Body of pancreas (tissue), 4 donors: ENCODE results near the gene RB1. TPM values are rescaled to one million over a fixed set of nuclear protein-coding genes. Genes with fewer than 3 reads are reported as not detected.

ENCODE experiments used
- ATAC-seq: fragments of 150-250 bp; one replicate; pipeline ENCODE4 v1.9.1; 2016
- DNase-seq, 4 donors: peaks; one replicate each; pipeline ENCODE4 v3.0.0-alpha.2; 2019
- H3K27ac ChIP-seq, 4 donors: fragments of 200-600 bp; sonication (generic); 1 replicate in 3 of 4; 2 replicates in 1 of 4; pipeline versions ENCODE4 v1.5.1 to v1.6.1; 2016 to 2019; ENCODE audit warnings: mild to moderate bottlenecking in 1 of 4, mixed read lengths in 1 of 4, moderate library complexity in 1 of 4
- H3K27me3 ChIP-seq, 2 donors: fragments of 200-600 bp; sonication (generic); one replicate each; pipeline ENCODE4 v1.6.0; 2016; ENCODE audit warnings: mild to moderate bottlenecking in 1 of 2
- H3K36me3 ChIP-seq, 2 donors: fragments of 200-600 bp; sonication (generic); replicated peaks in 1 of 2; 2 replicates each; pipeline ENCODE4 v1.5.1; 2016; ENCODE audit warnings: low read depth in 2 of 2; ENCODE audit not compliant: insufficient read depth in 1 of 2
- H3K4me1 ChIP-seq: fragments of 200-600 bp; sonication (generic); one replicate; pipeline ENCODE4 v1.6.0; 2016
- H3K4me3 ChIP-seq, 2 donors: fragments of 200-600 bp; sonication (generic); 1 replicate in 1 of 2; 2 replicates in 1 of 2; pipeline ENCODE4 v1.5.1; 2016 to 2019
- H3K9me3 ChIP-seq, 3 donors: fragments of 200-600 bp; sonication (generic); 1 replicate in 2 of 3; 2 replicates in 1 of 3; pipeline ENCODE4 v1.5.1; 2016
- CTCF ChIP-seq, 7 experiments: fragments of 450-650 bp in 4 of 7; fragments of 200-600 bp in 3 of 7; sonication (generic) in 3 of 7; IDR thresholded peaks; one replicate each; pipeline ENCODE4 v1.5.1; 2016 to 2019; ENCODE audit warnings: antibody characterized with exemption in 7 of 7
- POLR2A ChIP-seq, 3 donors: fragments of 450-650 bp; IDR thresholded peaks; one replicate each; pipeline ENCODE4 v1.6.1; 2016; ENCODE audit warnings: antibody characterized with exemption in 3 of 3, mild to moderate bottlenecking in 2 of 3
- WGBS, 2 donors: methylation state at CpG; one replicate each; pipeline ENCODE4 v1.1.5; 2017; 5-methylcytosine and 5-hydroxymethylcytosine counted together
- intact Hi-C: fragments of 100-400 bp; cut with DNase I; formaldehyde crosslinking; loops from one replicate; pipeline ENCODE4 v1.15.1; 2023
- total RNA-seq, 2 donors: library from RNA; depleted of rRNA; stranded (reverse); fragments of >200 nt; gene quantifications; one replicate each; pipeline ENCODE4 v1.1.0, GENCODE V29; 2016

Gene RB1
- total RNA-seq, 2 donors from 2014 or later = 20.5 to 28.0 TPM

GRCh38 chr13:48398450-48399095 lies 95.0 kb downstream of the RB1 start:
- Histone ChIP-seq H3K4me1 (peaks cover 11% of the 10 kb centered on the region), H3K4me3 (no peak overlapping the region), H3K27me3 (no peaks in the 10 kb centered on the region), H3K27ac (peak overlapping the region in 1 of 4 donors; percentile 49), H3K9me3 (no peaks in the 10 kb centered on the region), H3K36me3 (no peaks in the 10 kb centered on the region)
- no peak for DNase-seq
- ATAC-seq = peak; percentile 50
- TF ChIP-seq CTCF (IDR thresholded peaks at IDR 0.05) (no peak), POLR2A (IDR thresholded peaks at IDR 0.05) (no peak)
- intact Hi-C loops = no loop called here

GRCh38 chr13:48400090-48400694 lies 96.6 kb downstream of the RB1 start:
- 60 to 74% methylated on average over 2 of the region's 2 CpGs for WGBS, 2 donors
- no peaks in the 10 kb centered on the region for H3K27me3 ChIP-seq
- H3K4me3 ChIP-seq = no peak overlapping the region
- TF ChIP-seq POLR2A (IDR thresholded peaks at IDR 0.05) (no peak), CTCF (IDR thresholded peaks at IDR 0.05) (no peak)
- peak overlapping the region in 1 of 4 donors; percentile 52 for H3K27ac ChIP-seq
- H3K4me1 ChIP-seq = peaks cover 11% of the 10 kb centered on the region
- H3K36me3 ChIP-seq = no peaks in the 10 kb centered on the region
- intact Hi-C loops = no loop called here
- H3K9me3 ChIP-seq = no peaks in the 10 kb centered on the region
- DNase-seq = no peak
- ATAC-seq = no peak

GRCh38 chr13:48400850-48401291 lies 97.3 kb downstream of the RB1 start:
- peaks cover 11% of the 10 kb centered on the region for H3K4me1 ChIP-seq
- intact Hi-C loops = no loop called here

GRCh38 chr13:48401480-48401879 lies 97.9 kb downstream of the RB1 start:
- 43 to 64% methylated on average over 2 of the region's 2 CpGs for WGBS, 2 donors
- H3K27ac ChIP-seq = peak overlapping the region in 1 of 4 donors; percentile 52
- TF ChIP-seq POLR2A (IDR thresholded peaks at IDR 0.05) (no peak), CTCF (IDR thresholded peaks at IDR 0.05) (no peak)
- DNase-seq (no peak), ATAC-seq (no peak)
- H3K36me3 ChIP-seq = no peaks in the 10 kb centered on the region
- H3K4me1 ChIP-seq = peaks cover 11% of the 10 kb centered on the region
- intact Hi-C loops = no loop called here
- no peak overlapping the region for H3K4me3 ChIP-seq
- H3K27me3 ChIP-seq = no peaks in the 10 kb centered on the region
- H3K9me3 ChIP-seq = no peaks in the 10 kb centered on the region

More at GRCh38 chr13:48400850-48401291, 97.3 kb downstream of the RB1 start:
- no peaks in the 10 kb centered on the region for H3K9me3 ChIP-seq
- DNase-seq (no peak), ATAC-seq (peak; percentile 30)
- H3K27ac ChIP-seq = peak overlapping the region in 1 of 4 donors; percentile 52
- H3K4me3 ChIP-seq = no peak overlapping the region
- H3K36me3 ChIP-seq = no peaks in the 10 kb centered on the region
- no peak for TF ChIP-seq CTCF (IDR thresholded peaks at IDR 0.05)
- no peak for TF ChIP-seq POLR2A (IDR thresholded peaks at IDR 0.05)
- H3K27me3 ChIP-seq = no peaks in the 10 kb centered on the region
- WGBS, 2 donors = 29 to 47% methylated on average over 1 of the region's 1 CpG
